Suppressor macrophage (primary cell): Measurements from ENCODE around the gene CTRB1.
"Not testable (repeated sequence)": the region's sequence is repeated elsewhere in the genome, so short reads cannot be mapped to it uniquely, and the experiment has no call there.

Experiments
- DNase-seq, 4 experiments: peaks; one replicate each; pipeline ENCODE4 v3.0.0-alpha.2; 2020 to 2022

The CTRB1 gene

DNA sequence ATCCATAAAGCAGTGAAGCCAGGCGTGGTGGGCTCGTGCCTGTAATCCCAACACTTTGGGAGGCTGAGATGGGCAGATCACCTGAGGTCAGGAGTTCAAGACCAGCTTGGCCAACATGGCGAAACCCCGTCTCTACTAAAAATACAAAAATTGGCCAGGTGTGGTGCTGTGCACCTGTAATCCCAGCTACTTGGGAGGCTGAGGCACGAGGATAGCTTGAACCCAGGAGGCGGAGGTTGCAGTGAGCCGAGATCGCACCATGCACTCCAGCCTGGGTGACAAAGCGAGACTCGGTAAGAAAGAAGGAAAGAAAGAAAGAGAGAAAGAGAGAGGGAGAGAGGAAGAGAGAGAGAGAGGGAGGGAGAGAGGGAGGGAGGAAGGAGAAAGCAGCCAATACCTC is 53.8 kb downstream of the CTRB1 start:
- DNase-seq: not testable (repeated sequence)

DNA sequence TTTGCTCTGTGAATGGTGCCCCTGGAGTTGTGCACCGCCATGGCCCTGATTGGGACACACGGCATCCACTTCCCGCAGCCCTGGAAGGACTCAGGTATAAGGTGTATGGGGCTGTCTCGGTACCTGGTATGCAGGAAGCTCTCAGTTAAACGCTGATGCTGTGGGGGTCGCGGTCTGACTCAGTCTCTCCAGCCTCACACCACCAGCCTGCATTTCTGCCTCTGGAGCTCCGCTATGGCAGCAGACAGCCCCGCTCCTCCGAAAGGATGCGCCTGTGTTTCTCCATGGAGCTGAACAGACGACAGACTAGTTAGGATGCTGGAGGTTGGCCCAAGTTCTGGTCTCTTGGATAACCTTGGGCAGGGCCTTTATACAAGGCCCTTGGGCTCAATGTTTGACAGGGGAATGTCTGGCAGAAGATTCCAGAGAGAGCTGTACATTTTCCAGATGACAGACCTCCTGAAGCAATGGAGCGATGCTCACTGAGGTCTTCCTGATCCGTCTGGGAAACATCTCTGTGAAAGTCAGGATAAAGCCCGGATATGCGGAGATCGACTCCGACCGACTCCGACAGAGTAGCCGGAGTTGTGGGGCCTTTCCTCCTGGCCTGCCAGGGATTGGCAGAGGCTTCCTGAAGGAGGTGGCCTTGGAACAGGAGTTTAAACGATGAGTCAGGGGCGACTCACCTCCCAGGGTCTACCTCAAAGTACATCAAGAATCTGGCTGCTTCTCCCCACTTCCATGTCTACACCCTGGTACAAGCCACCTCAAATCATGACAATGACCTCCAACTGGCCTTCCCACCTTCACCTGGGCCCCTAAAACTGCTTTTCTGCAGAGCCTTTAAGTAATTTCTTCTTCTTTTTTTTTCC is 54.5 kb downstream of the CTRB1 start:
- DNase-seq: no peak
